Endothelial cell (in vitro differentiated cells): Measurements from ENCODE around the gene CUL1. TPM values are rescaled to one million over a fixed set of nuclear protein-coding genes. Genes with fewer than 3 reads are reported as not detected.

Experiments used
- DNase-seq: peaks from one replicate; pipeline ENCODE4 v3.0.0; 2021; ENCODE audit warnings: low spot score
- H3K27ac Mint-ChIP-seq: one replicate; pipeline ENCODE4 v1.8.0; 2021; ENCODE audit warnings: mixed read lengths, inconsistent platforms; ENCODE audit not compliant: unreplicated experiment
- H3K27me3 Mint-ChIP-seq: one replicate; pipeline ENCODE4 v1.8.0; 2021; ENCODE audit warnings: mild to moderate bottlenecking, moderate library complexity, mixed read lengths, inconsistent platforms; ENCODE audit not compliant: unreplicated experiment
- H3K36me3 Mint-ChIP-seq: one replicate; pipeline ENCODE4 v1.8.0; 2021; ENCODE audit warnings: mild to moderate bottlenecking, low read depth, mixed read lengths, inconsistent platforms; ENCODE audit not compliant: unreplicated experiment
- H3K4me1 Mint-ChIP-seq: one replicate; pipeline ENCODE4 v1.8.0; 2021; ENCODE audit warnings: mild to moderate bottlenecking, mixed read lengths, inconsistent platforms; ENCODE audit not compliant: unreplicated experiment
- H3K4me3 Mint-ChIP-seq: one replicate; pipeline ENCODE4 v1.8.0; 2021; ENCODE audit warnings: mild to moderate bottlenecking, mixed read lengths, inconsistent platforms; ENCODE audit not compliant: unreplicated experiment
- H3K9me3 Mint-ChIP-seq: one replicate; pipeline ENCODE4 v1.8.0; 2021; ENCODE audit warnings: mixed read lengths, inconsistent platforms; ENCODE audit not compliant: unreplicated experiment
- CTCF ChIP-seq: fragments of 200-600 bp; sonication (generic); IDR thresholded peaks from one replicate; pipeline ENCODE4 v1.5.0; 2021; ENCODE audit warnings: antibody characterized with exemption; ENCODE audit not compliant: unreplicated experiment
- long read RNA-seq: library from polyadenylated mRNA; unstranded; transcript quantifications from one replicate; pipeline ENCODE4 v2.0.0, GENCODE V29; 2020; ENCODE audit not compliant: unreplicated experiment
- total RNA-seq: library from RNA; stranded (reverse); fragmentation: NEBNext Ultra II Directional; extraction: Animal tissue kit (Norgen Biotek cat#: 25700); gene quantifications from one replicate; pipeline ENCODE4 v1.2.1, GENCODE V29; 2021; ENCODE audit not compliant: unreplicated experiment

CUL1 gene
- 54.5 TPM for total RNA-seq
- long read RNA-seq, transcript CUL1-201 (22 exons, 3,064 nt): major isoform, 26 of 32 reads
- long read RNA-seq, partial matches to known transcripts: 3 of 32 reads
- long read RNA-seq, other reads (novel, unspliced or antisense): 1 of 32 reads

- TF ChIP-seq CTCF: no peak
- Mint-ChIP-seq H3K27me3 (peaks cover 16% of the 10 kb centered on the region), H3K4me1 (peaks cover 49% of the 10 kb centered on the region), H3K9me3 (no peaks in the 10 kb centered on the region), H3K27ac (peak within 1 kb of the TSS; percentile 84), H3K36me3 (peaks cover 7% of the 10 kb centered on the region), H3K4me3 (peak within 1 kb of the TSS; percentile 96)
- DNase-seq: peak; percentile 70
These were observed at the start of gene CUL1 for GRCh38 chr7:148698397-148699023. Gene CUL1, plus strand, starts transcription at chr7:148698903. Its CDS starts 31,220 bp downstream, at chr7:148730123.

GRCh38 chr7:148650232-148650858, 48.4 kb upstream of the CUL1 start:
- H3K27ac Mint-ChIP-seq: no peak overlapping the region
- H3K36me3 Mint-ChIP-seq: no peaks in the 10 kb centered on the region
- H3K4me1 Mint-ChIP-seq: no peaks in the 10 kb centered on the region
- peaks cover 4% of the 10 kb centered on the region for H3K27me3 Mint-ChIP-seq
- TF ChIP-seq CTCF: no peak
- no peaks in the 10 kb centered on the region for H3K9me3 Mint-ChIP-seq
- H3K4me3 Mint-ChIP-seq: no peak overlapping the region
- no peak for DNase-seq

DNA sequence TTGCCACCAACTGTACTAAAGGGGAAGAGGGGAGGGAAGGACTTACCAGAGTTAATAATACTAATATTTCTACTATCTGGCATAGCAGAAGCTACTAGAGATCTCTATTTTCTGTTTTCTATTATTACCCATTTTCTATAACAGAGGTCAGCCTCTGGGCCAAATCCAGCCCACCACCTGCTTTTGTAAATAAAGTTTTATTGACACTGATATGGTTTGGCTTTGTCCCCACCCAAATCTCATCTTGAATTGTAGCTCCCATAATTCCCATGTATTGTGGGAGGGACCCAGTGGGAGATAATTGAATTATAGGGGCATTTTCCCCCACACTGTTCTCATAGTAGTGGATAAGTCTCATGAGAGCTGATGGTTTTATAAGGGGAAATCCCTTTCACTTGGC, 45.9 kb upstream of the CUL1 start:
- no peaks in the 10 kb centered on the region for H3K9me3 Mint-ChIP-seq
- no peaks in the 10 kb centered on the region for H3K4me1 Mint-ChIP-seq
- no peak overlapping the region for H3K27ac Mint-ChIP-seq
- peaks cover 2% of the 10 kb centered on the region for H3K27me3 Mint-ChIP-seq
- no peak for DNase-seq
- no peaks in the 10 kb centered on the region for H3K36me3 Mint-ChIP-seq
- no peak overlapping the region for H3K4me3 Mint-ChIP-seq
- TF ChIP-seq CTCF: no peak

DNA sequence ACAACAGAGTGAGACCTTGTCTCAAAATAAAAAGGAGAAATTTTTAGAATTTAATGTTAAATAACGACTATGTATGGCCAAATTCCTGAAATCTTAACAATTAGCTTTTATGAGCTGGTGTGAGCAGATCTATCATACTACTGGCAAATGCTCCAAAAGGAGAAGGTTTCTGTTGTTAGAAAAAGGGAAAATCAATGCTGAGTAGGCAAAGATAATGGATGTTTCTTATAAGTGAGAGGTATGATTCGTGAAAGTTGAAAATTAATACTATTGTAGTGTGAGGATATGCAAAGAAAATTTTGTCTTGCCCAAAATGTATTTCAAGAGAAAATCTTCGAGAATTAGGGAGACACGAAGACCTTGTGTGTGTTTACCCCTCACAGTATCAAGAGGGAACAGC, 40.8 kb upstream of the CUL1 start:
- no peaks in the 10 kb centered on the region for H3K4me1 Mint-ChIP-seq
- no peak overlapping the region for H3K4me3 Mint-ChIP-seq
- H3K27ac Mint-ChIP-seq: no peak overlapping the region
- no peak for TF ChIP-seq CTCF
- no peaks in the 10 kb centered on the region for H3K9me3 Mint-ChIP-seq
- H3K36me3 Mint-ChIP-seq: no peaks in the 10 kb centered on the region
- no peaks in the 10 kb centered on the region for H3K27me3 Mint-ChIP-seq
- no peak for DNase-seq

DNA sequence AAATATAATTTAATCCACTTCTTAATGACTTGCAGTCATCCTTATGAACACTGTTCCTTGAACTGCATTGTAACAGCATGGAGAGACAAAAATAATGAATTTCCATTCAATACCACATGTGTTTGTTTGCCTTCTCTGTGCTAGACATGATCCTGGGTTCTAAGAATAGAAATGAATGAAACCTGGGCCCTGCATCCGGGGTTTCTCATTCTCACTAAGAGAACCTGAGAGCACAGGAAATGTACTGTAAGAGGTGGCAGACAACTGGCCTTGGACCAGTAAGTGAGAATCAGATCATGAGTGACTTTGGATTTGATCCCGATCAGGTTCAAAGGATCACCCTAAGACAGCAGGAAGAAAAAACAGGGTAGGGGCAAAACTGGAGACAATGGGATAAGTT, 37.2 kb upstream of the CUL1 start:
- Mint-ChIP-seq H3K36me3 (no peaks in the 10 kb centered on the region), H3K4me3 (no peak overlapping the region), H3K27ac (no peak overlapping the region), H3K4me1 (no peaks in the 10 kb centered on the region), H3K27me3 (no peaks in the 10 kb centered on the region), H3K9me3 (no peaks in the 10 kb centered on the region)
- TF ChIP-seq CTCF: no peak
- DNase-seq: no peak
